NCI-H1048 (cell line): Measurements from ENCODE around the gene ESPNL.
"Not testable (repeated sequence)": the region's sequence is repeated elsewhere in the genome, so short reads cannot be mapped to it uniquely, and the experiment has no call there.

Source experiments
- DNase-seq: peaks from one replicate; lab custom pipeline; 2025; lab: John Stamatoyannopoulos, UW

ESPNL gene

DNA sequence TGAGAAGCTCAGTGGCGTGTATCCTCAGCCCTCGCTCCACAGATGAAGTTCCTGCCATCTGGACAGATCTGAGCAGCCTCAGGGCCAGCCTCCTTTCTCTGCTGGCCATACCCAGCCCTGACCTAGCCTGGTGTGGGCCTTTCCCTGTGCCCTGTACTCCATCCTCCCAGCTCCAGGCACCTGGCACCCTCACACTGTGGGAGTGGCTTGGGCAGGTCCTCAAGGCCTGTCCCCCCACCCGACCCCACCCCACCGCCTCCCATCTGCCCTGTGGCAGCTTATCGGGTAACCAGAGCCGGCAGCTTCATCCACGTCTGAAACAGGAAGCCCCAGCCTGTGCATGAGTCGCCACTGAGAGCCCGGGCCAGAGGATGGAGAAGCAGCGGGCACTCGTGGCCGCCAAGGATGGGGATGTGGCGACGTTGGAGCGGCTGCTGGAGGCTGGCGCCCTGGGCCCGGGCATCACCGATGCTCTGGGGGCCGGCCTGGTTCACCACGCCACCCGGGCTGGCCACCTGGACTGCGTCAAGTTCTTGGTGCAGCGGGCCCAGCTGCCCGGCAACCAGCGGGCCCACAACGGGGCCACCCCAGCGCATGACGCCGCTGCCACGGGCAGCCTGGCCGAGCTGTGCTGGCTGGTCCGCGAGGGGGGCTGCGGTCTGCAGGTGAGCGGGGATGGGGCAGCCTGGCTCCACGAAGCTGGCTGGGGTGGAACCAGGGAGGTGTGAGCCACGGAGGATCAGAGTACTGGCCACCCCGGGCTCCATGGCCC, at the start of gene ESPNL:
TSS of gene ESPNL (plus strand) at position 292 of the 772 bp plus-strand sequence. CDS start at position 372, 80 bp downstream.
- DNase-seq: no peak

- no peak for DNase-seq
These were observed 46.9 kb upstream of the ESPNL start for GRCh38 chr2:238053191-238053776.

DNA sequence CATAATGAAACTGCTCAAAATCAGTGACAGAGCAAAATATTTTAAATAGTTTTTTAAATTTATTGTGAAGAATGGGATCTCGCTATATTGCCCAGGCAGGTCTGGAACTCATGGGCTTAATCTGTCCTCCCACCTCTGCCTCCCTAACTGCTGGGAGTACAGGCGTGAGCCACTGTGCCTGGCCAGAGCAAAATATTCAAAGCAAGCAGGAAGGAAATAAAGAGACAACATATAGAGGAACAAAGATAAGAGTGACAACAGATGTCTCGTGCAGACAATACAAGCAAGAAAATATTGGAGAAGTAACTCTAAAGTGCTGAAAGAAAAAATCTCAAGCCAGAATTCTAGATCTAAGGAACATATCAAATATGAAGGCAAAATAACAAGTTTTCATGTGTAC, 44.3 kb upstream of the ESPNL start:
- DNase-seq: no peak

DNA sequence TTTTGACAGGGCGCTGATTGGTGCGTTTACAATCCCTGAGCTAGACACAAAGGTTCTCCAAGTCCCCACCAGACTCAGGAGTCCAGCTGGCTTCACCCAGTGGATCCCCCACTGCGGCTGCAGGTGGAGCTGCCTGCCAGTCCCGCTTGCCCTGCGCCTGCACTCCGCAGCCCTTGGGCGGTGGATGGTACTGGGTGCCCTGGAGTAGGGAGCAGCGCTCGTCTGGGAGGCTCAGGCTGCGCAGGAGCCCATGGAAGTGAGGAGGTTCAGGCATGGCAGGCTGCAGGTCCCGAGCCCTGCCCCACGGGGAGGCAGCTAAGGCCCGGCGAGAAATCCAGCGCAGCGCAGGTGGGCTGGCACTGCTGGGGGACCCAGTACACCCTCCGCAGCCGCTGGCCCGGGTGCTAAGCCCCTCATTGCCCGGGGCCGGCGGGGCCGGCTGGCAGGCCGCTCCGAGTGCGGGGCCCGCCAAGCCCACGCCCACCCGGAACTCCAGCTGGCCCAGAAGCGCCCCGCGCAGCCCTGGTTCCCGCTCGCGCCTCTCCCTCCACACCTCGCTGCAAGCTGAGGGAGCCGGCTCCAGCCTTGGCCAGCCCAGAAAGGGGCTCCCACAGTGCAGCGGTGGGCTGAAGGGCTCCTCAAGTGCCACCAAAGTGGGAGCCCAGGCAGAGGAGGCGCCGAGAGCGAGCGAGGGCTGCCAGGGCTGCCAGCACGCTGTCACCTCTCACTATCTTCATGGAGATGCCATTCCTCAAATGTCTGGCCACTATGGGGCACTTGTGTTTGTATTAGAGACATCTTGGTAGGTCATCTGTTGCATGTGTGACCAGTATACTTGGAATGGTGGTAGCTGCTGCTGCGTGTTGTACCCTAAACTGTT, 42.2 kb upstream of the ESPNL start:
- not testable (repeated sequence) for DNase-seq

- no peak for DNase-seq
These were observed 40.6 kb upstream of the ESPNL start for GRCh38 chr2:238059505-238059904.

GRCh38 chr2:238060096-238060541, 40.0 kb upstream of the ESPNL start:
- no peak for DNase-seq

DNA sequence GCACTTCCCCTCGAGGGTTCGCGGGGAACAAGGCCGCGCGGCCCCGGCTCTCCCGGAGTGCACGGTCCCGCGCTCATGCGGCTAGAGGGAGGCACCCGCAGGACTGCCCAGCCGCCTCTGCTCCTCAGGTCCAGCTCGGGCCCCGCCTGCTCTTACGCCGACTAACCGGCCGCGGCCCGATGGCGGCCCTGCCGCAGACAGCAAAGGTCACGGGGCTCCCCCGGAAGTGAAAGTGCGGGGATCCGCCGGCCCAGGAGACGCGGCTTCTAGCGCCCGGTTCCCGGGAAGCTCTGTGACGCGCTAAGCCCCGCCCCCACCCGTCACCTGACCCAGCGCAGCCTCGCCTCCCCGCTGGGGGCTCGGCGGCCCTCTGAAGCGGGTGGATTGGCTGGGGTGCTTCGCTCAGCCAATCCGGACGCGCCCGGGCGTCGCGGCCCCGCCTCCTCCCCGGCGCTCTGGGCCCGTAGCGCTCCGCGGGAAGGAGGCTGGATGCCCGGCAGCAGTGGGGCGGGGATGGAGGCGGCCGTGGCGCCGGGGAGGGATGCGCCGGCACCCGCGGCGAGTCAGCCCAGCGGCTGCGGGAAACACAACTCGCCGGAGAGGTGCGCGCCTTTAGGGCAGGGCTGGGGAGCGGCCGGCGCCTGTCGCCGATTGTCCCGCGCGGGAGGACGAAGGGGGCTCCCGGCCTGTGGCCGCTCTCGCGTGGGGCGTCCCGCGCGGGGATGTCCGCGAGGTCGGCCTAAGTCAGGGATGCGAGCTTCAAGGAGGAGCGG, 39.4 kb upstream of the ESPNL start, which contains the start of gene SCLY:
TSS of gene SCLY (plus strand) at position 460 of the 773 bp plus-strand sequence. CDS start at position 514, 54 bp downstream.
- DNase-seq: peak; percentile 97

- DNase-seq: no peak
These were observed 38.6 kb upstream of the ESPNL start for GRCh38 chr2:238061315-238062202.

DNA sequence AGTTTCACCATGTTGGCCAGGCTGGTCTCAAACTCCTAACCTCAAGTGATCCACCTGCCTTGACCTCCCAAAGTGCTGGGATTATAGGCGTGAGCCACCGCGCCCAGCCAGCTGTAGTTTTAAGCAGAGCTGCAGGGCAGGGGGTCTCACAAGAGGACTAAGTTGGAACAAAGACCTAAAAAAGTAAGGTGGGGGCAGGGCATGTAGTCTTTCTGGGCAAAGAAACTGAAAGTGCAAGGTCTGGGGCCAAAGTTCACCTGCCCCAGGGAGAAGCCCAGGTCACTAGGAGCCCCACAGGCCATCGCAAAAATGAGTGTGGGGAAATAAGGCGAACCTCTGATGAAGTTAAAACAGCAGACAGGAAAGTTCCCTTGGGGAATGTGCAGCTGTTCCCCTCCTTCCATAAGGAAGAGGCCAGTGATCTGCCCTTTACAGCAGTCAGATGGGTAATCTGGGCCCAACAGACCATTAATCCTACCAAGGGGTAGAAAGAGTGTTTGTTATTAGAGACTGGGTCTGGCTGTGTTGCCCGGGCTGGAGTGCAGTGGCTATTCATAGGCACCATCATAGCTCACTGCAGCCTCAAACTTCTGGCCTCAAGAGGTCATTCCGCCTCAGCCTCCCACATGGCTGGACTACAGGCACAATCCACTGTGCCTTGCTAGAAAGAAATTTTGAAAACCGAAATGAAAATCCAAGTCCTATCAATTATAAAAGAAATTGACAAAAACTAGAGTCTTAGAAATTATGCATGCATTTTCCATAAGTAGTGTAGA, 36.5 kb upstream of the ESPNL start:
- no peak for DNase-seq

DNA sequence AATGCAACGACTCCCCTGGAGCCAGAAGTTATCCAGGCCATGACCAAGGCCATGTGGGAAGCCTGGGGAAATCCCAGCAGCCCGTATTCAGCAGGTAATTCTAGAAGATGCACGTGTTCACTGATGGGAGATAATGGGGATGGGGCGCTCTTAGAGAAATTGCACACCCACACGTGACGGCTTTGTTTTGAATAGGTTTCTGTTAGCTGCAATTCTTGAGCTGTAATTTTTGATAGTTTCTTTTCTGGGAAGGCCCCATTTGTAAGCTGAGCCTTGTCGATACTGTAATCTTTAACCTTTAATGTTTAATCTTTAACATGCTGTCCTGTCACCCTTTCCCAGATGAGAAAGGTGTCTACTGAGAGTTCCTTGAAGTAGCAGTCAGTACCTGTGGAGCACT, 35.8 kb upstream of the ESPNL start:
- DNase-seq: no peak

- no peak for DNase-seq
These were observed 34.9 kb upstream of the ESPNL start for GRCh38 chr2:238065071-238065846.

- no peak for DNase-seq
These were observed 33.9 kb upstream of the ESPNL start for GRCh38 chr2:238066218-238066617.

GRCh38 chr2:238066718-238067117, 33.4 kb upstream of the ESPNL start:
- DNase-seq: not testable (repeated sequence)

- DNase-seq: no peak
These were observed 32.2 kb upstream of the ESPNL start for GRCh38 chr2:238067939-238068338.

DNA sequence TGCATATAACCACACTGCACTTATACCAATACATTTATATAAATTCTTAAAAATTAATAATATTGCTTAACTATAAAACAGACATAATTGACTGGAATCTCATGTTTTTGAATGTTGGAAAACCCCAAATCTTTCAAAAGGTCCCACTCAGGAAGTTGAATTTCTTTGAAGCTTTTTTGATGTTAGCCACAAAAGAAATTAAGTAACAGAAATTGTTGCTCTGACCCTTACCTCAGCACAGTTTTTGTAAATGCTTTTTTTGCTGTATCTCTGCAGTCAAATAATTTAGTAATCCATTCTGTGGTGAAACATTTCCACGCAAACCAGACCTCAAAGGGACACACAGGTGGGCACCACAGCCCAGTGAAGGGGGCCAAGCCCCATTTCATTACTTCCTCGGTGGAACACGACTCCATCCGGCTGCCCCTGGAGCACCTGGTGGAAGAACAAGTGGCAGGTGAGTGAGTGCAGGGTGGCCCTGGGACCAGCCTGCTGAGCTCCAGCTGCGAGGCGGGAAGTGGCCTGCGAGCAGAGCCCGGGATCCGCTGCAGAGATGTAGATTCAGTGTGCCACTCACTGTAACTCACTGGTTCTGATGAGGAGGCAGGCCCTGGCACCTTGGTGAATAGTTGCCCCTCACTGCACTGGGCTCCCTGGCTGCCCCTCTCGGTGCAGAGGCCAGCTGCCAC, 31.0 kb upstream of the ESPNL start:
- DNase-seq: no peak

GRCh38 chr2:238069877-238070276, 30.3 kb upstream of the ESPNL start:
- no peak for DNase-seq

- DNase-seq: no peak
These were observed 24.7 kb upstream of the ESPNL start for GRCh38 chr2:238075397-238075796.

GRCh38 chr2:238077292-238077691, 22.8 kb upstream of the ESPNL start:
- DNase-seq: no peak
